ENCODE data around the gene ARL6.
A peak's percentile ranks its signal among the peaks of the same experiment; 100 is the strongest.

Gene ARL6

DNA sequence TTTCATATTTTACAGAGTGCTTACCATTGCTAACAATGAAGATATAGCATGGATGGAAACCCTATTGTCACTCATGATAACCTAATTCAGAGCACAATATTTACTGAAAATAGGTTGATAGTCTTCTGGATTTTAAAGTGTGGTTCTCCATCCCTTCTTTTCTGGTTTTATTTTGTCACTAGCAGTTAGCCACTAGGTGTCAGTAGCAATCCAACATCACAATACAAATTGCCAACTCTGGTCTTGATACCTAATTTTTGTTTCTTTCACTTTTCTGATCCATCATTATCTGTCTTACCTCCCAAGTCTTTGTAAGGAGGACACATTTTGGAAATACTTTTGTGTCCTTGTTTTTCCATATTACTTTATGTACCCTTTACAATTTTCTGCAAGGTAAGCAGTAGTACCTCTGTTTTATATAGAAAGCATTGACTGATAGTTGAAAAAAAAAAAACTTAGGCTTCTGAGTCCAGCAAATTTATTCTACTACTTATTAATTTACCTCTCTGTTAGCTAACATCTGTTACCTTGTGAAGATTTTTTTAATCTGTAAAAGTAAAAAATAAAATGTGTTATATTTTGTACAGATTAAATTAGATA, 29.0 kb downstream of the ARL6 start:
- no peaks in the 10 kb centered on the region for H3K79me1 ChIP-seq (ENCODE audit: low read depth, low read length)
- H2BK5ac ChIP-seq (ENCODE audit: low read length) = no peak overlapping the region
- no peak overlapping the region for H3K27ac ChIP-seq (replicated peaks; ENCODE audit: low read length)
- H2AFZ ChIP-seq (ENCODE audit: low read length) = no peak overlapping the region
- no peak overlapping the region for H3K23ac ChIP-seq (ENCODE audit: low read depth, low read length, poor library complexity)
- H3K36me3 ChIP-seq (replicated peaks in 1 of 2; ENCODE audit: control insufficient read depth in 2 of 2, insufficient read depth in 2 of 2, low read length in 2 of 2) = no peaks in the 10 kb centered on the region
- no peak overlapping the region for H2BK120ac ChIP-seq (ENCODE audit: low read depth, low read length)
- no peak overlapping the region for H2AK5ac ChIP-seq (ENCODE audit: low read depth, low read length)
- no peak overlapping the region for H3K4me3 ChIP-seq (ENCODE audit: low read length in 2 of 2)
- H3K9me3 ChIP-seq (replicated peaks in 1 of 2; ENCODE audit: control insufficient read depth in 2 of 2, insufficient read depth in 1 of 2, low read depth in 1 of 2, low read length in 2 of 2) = no peaks in the 10 kb centered on the region
- DNase-seq (ENCODE audit: low spot score) = peak; percentile 23
- no peak overlapping the region for H3K4ac ChIP-seq (ENCODE audit: low read length)
- H3K27me3 ChIP-seq (ENCODE audit: control insufficient read depth in 3 of 3, insufficient read depth in 3 of 3, low read depth in 1 of 3, low read length in 3 of 3) = no peaks in the 10 kb centered on the region
- no peak overlapping the region for H3K4me2 ChIP-seq (ENCODE audit: insufficient read depth, low read length, poor library complexity, severe bottlenecking)
- no peak overlapping the region for H3K18ac ChIP-seq (ENCODE audit: low read length)
- H3K9ac ChIP-seq (ENCODE audit: low read depth, low read length, poor library complexity) = no peak overlapping the region
- H3K14ac ChIP-seq (ENCODE audit: low read length) = no peak overlapping the region
- H2BK12ac ChIP-seq (ENCODE audit: low read length) = no peak overlapping the region
- H3K4me1 ChIP-seq (ENCODE audit: control insufficient read depth in 2 of 2, insufficient read depth in 1 of 2, low read depth in 1 of 2, low read length in 2 of 2) = no peaks in the 10 kb centered on the region
- H4K91ac ChIP-seq (ENCODE audit: low read depth, low read length, poor library complexity) = no peak overlapping the region
- H2BK15ac ChIP-seq (ENCODE audit: low read length) = no peak overlapping the region
- no peak overlapping the region for H4K8ac ChIP-seq (ENCODE audit: low read depth, low read length)

DNA sequence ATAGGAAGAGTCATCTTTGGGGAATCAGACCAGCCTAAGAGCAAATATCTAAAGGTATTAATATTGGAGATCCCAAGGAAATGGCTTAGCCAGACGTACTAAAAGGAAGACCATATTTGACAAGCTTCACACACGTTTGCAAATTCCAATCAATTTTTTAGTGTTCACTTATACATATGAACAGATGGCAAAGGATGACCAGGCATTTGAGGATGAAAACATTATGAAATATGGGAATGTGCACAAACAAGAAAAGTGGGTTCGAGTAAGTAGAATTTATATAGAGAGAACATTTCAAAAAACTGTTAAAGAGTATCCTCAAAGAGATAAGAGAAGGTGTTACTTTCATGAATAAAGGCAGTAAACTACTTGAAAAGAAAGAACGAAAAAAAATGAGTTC, 31.4 kb downstream of the ARL6 start:
- Histone ChIP-seq H2BK15ac (ENCODE audit: low read length) (no peak overlapping the region), H3K18ac (ENCODE audit: low read length) (no peak overlapping the region), H3K79me1 (ENCODE audit: low read depth, low read length) (no peaks in the 10 kb centered on the region), H2BK120ac (ENCODE audit: low read depth, low read length) (no peak overlapping the region), H3K9me3 (replicated peaks in 1 of 2; ENCODE audit: control insufficient read depth in 2 of 2, insufficient read depth in 1 of 2, low read depth in 1 of 2, low read length in 2 of 2) (no peaks in the 10 kb centered on the region), H4K91ac (ENCODE audit: low read depth, low read length, poor library complexity) (no peak overlapping the region), H3K4me3 (ENCODE audit: low read length in 2 of 2) (no peak overlapping the region), H3K27me3 (ENCODE audit: control insufficient read depth in 3 of 3, insufficient read depth in 3 of 3, low read depth in 1 of 3, low read length in 3 of 3) (no peaks in the 10 kb centered on the region), H2BK12ac (ENCODE audit: low read length) (no peak overlapping the region), H2BK5ac (ENCODE audit: low read length) (no peak overlapping the region), H3K4ac (ENCODE audit: low read length) (no peak overlapping the region), H3K9ac (ENCODE audit: low read depth, low read length, poor library complexity) (no peak overlapping the region), H4K8ac (ENCODE audit: low read depth, low read length) (no peak overlapping the region), H3K4me2 (ENCODE audit: insufficient read depth, low read length, poor library complexity, severe bottlenecking) (no peak overlapping the region), H2AK5ac (ENCODE audit: low read depth, low read length) (no peak overlapping the region), H3K23ac (ENCODE audit: low read depth, low read length, poor library complexity) (no peak overlapping the region), H3K4me1 (ENCODE audit: control insufficient read depth in 2 of 2, insufficient read depth in 1 of 2, low read depth in 1 of 2, low read length in 2 of 2) (no peaks in the 10 kb centered on the region), H3K36me3 (replicated peaks in 1 of 2; ENCODE audit: control insufficient read depth in 2 of 2, insufficient read depth in 2 of 2, low read length in 2 of 2) (no peaks in the 10 kb centered on the region), H3K14ac (ENCODE audit: low read length) (no peak overlapping the region), H3K27ac (replicated peaks; ENCODE audit: low read length) (no peak overlapping the region), H2AFZ (ENCODE audit: low read length) (no peak overlapping the region)
- 100% methylated on average over 1 of the region's 4 CpGs for WGBS, 2 donors (ENCODE audit: extremely low coverage in 2 of 2, insufficient read length in 2 of 2, insufficient replicate concordance in 1 of 2)
- no peak for DNase-seq (ENCODE audit: low spot score)

DNA sequence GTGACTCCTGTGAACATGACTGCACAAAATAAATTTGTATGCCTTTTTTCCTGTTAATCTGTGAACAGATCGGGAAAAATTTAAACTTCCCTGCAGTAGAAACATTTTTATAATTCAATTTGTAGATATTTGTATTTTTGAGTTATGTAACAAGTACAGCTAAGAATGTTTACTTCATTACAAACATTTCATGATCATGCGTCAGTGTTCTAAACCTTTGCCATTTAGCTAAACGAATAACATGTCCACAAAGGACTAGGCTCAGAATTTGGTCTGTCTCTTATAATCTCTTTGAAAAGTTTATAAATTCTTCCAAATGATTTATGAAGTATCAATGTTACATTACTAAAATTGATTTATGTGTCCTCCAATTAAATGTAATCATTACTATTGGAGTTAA, 39.9 kb downstream of the ARL6 start:
- no peak overlapping the region for H3K27ac ChIP-seq (replicated peaks; ENCODE audit: low read length)
- H3K79me1 ChIP-seq (ENCODE audit: low read depth, low read length) = no peaks in the 10 kb centered on the region
- no peak overlapping the region for H2BK120ac ChIP-seq (ENCODE audit: low read depth, low read length)
- H3K9me3 ChIP-seq (replicated peaks in 1 of 2; ENCODE audit: control insufficient read depth in 2 of 2, insufficient read depth in 1 of 2, low read depth in 1 of 2, low read length in 2 of 2) = no peaks in the 10 kb centered on the region
- WGBS, 2 donors (ENCODE audit: extremely low coverage in 2 of 2, insufficient read length in 2 of 2, insufficient replicate concordance in 1 of 2) = no CpG with 5 or more reads among the region's 3 CpGs
- no peak overlapping the region for H3K4me3 ChIP-seq (ENCODE audit: low read length in 2 of 2)
- no peak for DNase-seq (ENCODE audit: low spot score)
- H3K4me2 ChIP-seq (ENCODE audit: insufficient read depth, low read length, poor library complexity, severe bottlenecking) = no peak overlapping the region
- no peak overlapping the region for H3K18ac ChIP-seq (ENCODE audit: low read length)
- H2BK12ac ChIP-seq (ENCODE audit: low read length) = no peak overlapping the region
- no peak overlapping the region for H2BK15ac ChIP-seq (ENCODE audit: low read length)
- H3K4ac ChIP-seq (ENCODE audit: low read length) = no peak overlapping the region
- no peak overlapping the region for H2BK5ac ChIP-seq (ENCODE audit: low read length)
- no peak overlapping the region for H3K9ac ChIP-seq (ENCODE audit: low read depth, low read length, poor library complexity)
- H2AFZ ChIP-seq (ENCODE audit: low read length) = no peak overlapping the region
- no peak overlapping the region for H4K8ac ChIP-seq (ENCODE audit: low read depth, low read length)
- H3K14ac ChIP-seq (ENCODE audit: low read length) = no peak overlapping the region
- H3K23ac ChIP-seq (ENCODE audit: low read depth, low read length, poor library complexity) = no peak overlapping the region
- H3K36me3 ChIP-seq (replicated peaks in 1 of 2; ENCODE audit: control insufficient read depth in 2 of 2, insufficient read depth in 2 of 2, low read length in 2 of 2) = no peaks in the 10 kb centered on the region
- H4K91ac ChIP-seq (ENCODE audit: low read depth, low read length, poor library complexity) = no peak overlapping the region
- no peak overlapping the region for H2AK5ac ChIP-seq (ENCODE audit: low read depth, low read length)
- H3K4me1 ChIP-seq (ENCODE audit: control insufficient read depth in 2 of 2, insufficient read depth in 1 of 2, low read depth in 1 of 2, low read length in 2 of 2) = no peaks in the 10 kb centered on the region
- no peaks in the 10 kb centered on the region for H3K27me3 ChIP-seq (ENCODE audit: control insufficient read depth in 3 of 3, insufficient read depth in 3 of 3, low read depth in 1 of 3, low read length in 3 of 3)

DNA sequence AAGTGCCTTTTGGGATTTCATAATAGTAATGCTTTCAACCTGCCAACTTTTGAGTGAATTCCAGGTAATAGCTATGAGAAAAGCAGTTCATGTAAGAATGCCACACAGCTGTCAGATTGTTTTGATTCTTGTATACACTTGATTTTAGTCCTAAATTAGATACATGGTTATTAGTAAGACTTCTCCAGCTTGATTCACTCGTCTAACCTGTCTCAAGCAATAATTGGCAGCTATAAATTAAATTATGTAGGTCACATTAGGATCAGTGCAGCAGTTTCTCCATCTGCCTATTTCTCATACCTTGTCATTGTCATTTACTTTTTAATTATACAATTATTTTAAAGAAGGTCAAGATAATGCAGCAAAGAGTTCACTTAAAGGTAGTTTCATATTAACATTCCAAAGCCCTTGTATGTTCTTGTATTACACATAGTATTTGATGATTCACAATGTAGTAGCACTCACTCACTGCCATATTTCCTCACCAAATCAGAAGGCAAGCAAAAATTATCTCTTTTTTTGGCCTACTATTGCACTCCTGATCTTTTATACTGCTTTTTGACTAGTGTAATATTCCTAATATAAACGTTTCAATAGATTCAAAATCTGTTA, 46.3 kb downstream of the ARL6 start:
- H3K4me3 ChIP-seq (ENCODE audit: low read length in 2 of 2) = no peak overlapping the region
- H3K9ac ChIP-seq (ENCODE audit: low read depth, low read length, poor library complexity) = no peak overlapping the region
- H3K27ac ChIP-seq (replicated peaks; ENCODE audit: low read length) = no peak overlapping the region
- no peak overlapping the region for H2BK5ac ChIP-seq (ENCODE audit: low read length)
- no peaks in the 10 kb centered on the region for H3K79me1 ChIP-seq (ENCODE audit: low read depth, low read length)
- no peaks in the 10 kb centered on the region for H3K27me3 ChIP-seq (ENCODE audit: control insufficient read depth in 3 of 3, insufficient read depth in 3 of 3, low read depth in 1 of 3, low read length in 3 of 3)
- H3K4ac ChIP-seq (ENCODE audit: low read length) = no peak overlapping the region
- DNase-seq (ENCODE audit: low spot score) = no peak
- H2AFZ ChIP-seq (ENCODE audit: low read length) = no peak overlapping the region
- H4K8ac ChIP-seq (ENCODE audit: low read depth, low read length) = no peak overlapping the region
- no peak overlapping the region for H3K14ac ChIP-seq (ENCODE audit: low read length)
- no peak overlapping the region for H3K18ac ChIP-seq (ENCODE audit: low read length)
- no peak overlapping the region for H3K4me2 ChIP-seq (ENCODE audit: insufficient read depth, low read length, poor library complexity, severe bottlenecking)
- no CpG with 5 or more reads among the region's 2 CpGs for WGBS, 2 donors (ENCODE audit: extremely low coverage in 2 of 2, insufficient read length in 2 of 2, insufficient replicate concordance in 1 of 2)
- H3K23ac ChIP-seq (ENCODE audit: low read depth, low read length, poor library complexity) = no peak overlapping the region
- no peak overlapping the region for H2BK12ac ChIP-seq (ENCODE audit: low read length)
- H2BK15ac ChIP-seq (ENCODE audit: low read length) = no peak overlapping the region
- H4K91ac ChIP-seq (ENCODE audit: low read depth, low read length, poor library complexity) = no peak overlapping the region
- no peaks in the 10 kb centered on the region for H3K36me3 ChIP-seq (replicated peaks in 1 of 2; ENCODE audit: control insufficient read depth in 2 of 2, insufficient read depth in 2 of 2, low read length in 2 of 2)
- no peak overlapping the region for H2BK120ac ChIP-seq (ENCODE audit: low read depth, low read length)
- no peaks in the 10 kb centered on the region for H3K4me1 ChIP-seq (ENCODE audit: control insufficient read depth in 2 of 2, insufficient read depth in 1 of 2, low read depth in 1 of 2, low read length in 2 of 2)
- no peaks in the 10 kb centered on the region for H3K9me3 ChIP-seq (replicated peaks in 1 of 2; ENCODE audit: control insufficient read depth in 2 of 2, insufficient read depth in 1 of 2, low read depth in 1 of 2, low read length in 2 of 2)
- no peak overlapping the region for H2AK5ac ChIP-seq (ENCODE audit: low read depth, low read length)

All from neuronal stem cell (in vitro differentiated cells).